GM19463 (cell line): ENCODE results near the gene SFTPB.
"Not testable (repeated sequence)": the region's sequence is repeated elsewhere in the genome, so short reads cannot be mapped to it uniquely, and the experiment has no call there.

Experiments
- ATAC-seq: cut with Tn5 transposase; IDR thresholded peaks from one replicate; pipeline ENCODE4 v1.9.1; 2021; ENCODE audit warnings: mild to moderate bottlenecking, moderate library complexity; ENCODE audit not compliant: unreplicated experiment

SFTPB gene

GRCh38 chr2:85678794-85679672 is 11.0 kb upstream of the SFTPB start:
- peak; percentile 83 for ATAC-seq

DNA sequence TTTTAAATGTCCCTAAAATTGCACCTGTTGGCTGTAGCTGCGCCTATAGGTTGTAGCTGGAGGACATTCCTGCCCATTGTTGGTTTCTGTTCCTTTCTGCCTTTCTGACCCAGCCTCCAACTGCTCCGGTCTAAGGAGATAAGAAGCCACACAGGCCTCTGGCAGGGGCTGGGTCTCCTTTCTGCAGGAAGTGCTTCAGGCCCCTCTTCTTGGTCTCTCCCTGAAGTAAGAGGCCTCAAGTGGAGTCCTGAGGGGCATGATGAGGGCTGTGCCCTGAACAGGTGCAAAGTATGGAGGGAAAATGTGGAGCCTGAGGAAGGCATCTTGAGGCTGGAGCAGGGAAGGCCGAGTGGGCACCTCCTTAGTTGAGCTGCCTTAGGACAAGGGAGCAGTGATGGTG is 10.4 kb upstream of the SFTPB start:
- no peak for ATAC-seq

GRCh38 chr2:85675866-85676548 is 8.0 kb upstream of the SFTPB start:
- no peak for ATAC-seq

DNA sequence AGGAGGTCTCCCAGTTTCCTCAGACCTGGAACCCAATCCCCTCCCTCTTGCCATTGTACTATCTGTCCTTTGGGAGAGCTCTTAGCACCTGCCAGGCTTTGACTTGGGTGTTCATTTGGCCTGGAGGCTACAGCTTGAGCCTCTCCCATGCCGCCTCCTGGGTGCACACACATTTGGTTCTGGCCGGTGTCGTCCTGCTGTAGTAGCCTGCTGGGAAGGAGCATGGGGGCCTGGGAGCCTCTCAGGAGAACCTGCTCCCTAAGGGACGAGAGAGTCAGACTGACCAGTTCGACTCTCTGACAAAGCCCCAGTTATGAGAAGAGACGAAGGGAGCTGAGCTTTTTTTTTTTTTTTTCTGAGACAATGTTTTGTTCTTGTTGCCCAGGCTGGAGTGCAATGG is 7.4 kb upstream of the SFTPB start:
- no peak for ATAC-seq

GRCh38 chr2:85674417-85674816 is 6.4 kb upstream of the SFTPB start:
- no peak for ATAC-seq

GRCh38 chr2:85673716-85674375 is 5.8 kb upstream of the SFTPB start:
- ATAC-seq, result no peak

- no peak for ATAC-seq
Measured at GRCh38 chr2:85672456-85672855, 4.5 kb upstream of the SFTPB start.

- not testable (repeated sequence) for ATAC-seq
Measured at GRCh38 chr2:85670416-85670815, 2.4 kb upstream of the SFTPB start.

DNA sequence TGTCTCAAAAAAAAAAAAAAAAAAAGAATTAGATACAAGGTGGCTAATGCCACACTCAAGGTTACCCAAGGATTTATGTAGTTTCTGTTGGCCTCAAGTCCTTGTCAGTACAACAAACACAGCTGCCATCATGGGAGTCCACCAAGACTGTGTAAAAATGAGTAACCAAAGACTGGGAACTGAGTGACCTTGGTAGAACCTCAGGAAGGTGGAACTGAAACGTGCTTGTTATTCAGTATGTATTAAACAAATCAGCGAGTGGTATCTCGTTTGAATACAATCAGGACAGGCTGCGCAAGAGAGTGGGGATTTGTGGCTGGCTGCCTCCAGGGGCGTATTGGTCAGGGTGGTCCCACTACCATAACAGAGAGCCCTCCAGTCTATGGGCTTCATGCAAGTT is 1.6 kb upstream of the SFTPB start:
- ATAC-seq, result peak; percentile 90

DNA sequence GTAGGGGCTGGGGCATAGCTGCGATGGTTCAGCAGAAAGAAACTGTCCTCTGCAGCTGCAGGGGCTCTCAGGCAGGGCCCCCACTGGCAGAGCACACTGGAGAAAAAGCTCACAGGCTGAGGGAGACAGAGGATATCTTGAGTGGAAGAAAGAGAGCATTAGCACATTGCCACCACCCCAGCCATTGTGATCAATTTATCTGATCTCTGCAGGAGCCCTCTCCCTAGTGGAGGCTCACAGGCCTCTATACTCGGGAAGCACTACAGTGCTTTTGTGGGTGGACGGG is 801 bp upstream of the SFTPB start:
- ATAC-seq, result no peak

DNA sequence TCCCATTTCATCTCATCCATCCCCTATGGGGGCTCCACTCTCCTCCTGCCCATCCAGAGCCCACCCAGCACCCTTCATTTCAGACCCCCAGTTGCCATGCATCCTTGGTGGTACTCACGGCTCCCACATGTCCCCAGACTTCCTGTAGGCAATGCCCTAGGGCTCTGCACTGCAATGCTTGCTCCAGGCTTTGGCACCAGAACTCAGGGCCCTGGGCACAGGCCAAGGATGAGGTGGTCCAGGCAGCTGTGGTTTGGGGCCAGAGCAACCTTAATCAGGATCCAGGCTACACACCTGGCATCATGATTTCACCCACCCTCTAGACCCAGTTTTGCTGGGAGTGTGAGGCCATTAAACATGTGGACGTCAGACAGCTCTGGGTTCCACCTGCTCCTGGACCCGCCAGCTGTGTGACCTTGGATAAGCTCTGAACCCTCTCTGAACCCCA is 414 bp downstream of the SFTPB start:
- ATAC-seq, result no peak

GRCh38 chr2:85666435-85667316 is 1.3 kb downstream of the SFTPB start:
- no peak for ATAC-seq

DNA sequence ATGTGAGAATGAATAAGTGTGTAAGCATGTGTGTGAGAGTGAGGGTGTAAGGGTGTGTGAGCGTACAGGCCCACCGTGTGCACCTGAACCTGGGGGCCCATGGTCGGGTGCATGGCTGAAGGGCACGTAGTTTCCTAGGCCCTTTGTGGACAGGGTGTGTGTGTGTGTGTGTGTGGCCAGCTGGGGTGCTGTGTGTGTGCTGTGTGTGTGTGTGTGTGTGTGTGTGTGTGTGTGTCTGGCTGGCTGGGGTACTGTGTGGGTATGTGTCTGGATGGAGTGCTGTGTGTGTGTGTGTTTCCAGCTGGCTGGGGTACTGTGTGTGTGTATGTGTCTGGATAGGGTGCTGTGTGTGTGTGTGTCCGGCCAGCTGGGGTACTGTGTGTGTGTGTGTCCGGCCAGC is 2.0 kb downstream of the SFTPB start:
- no peak for ATAC-seq

- no peak for ATAC-seq
Measured at GRCh38 chr2:85665264-85665937, 2.6 kb downstream of the SFTPB start.

- no peak for ATAC-seq
Measured at GRCh38 chr2:85663594-85664565, 4.1 kb downstream of the SFTPB start.

- ATAC-seq, result no peak
Measured at GRCh38 chr2:85662899-85663593, 5.0 kb downstream of the SFTPB start.

DNA sequence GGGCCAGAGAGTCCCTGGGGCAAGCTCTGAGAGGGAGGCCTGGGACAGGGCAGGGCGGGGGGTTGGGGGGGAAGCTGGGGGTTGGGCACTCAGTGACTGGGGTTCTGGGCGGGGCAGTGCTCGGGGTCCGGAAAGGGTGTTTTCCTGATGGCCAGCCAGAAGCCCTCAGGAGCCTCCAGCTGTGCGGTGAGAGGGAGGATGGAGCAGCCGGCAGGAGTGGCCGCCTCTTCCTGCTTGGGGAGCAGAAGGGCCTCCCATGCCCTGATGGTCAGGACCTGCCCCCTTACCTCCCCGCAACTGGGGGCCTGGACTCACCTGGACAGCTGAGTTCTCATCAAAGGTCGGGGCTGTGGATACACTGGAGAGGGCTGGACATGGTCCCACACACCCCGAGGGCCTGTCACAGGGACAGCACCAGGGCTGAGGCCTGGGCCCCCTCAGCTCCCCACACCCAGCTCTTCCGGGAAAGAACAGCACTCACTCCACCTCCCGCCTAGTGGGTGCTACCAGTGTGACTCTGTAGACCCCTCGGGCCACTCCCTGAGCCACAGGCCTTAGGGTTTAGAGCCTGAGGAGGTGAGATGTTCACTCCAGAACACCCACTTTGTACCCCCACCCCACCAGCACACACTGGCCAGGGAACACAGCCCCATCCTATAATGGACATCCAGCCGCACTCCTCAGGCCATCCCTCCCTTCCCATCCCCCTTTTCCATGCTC is 6.7 kb downstream of the SFTPB start:
- no peak for ATAC-seq

- ATAC-seq, result no peak
Measured at GRCh38 chr2:85660725-85661124, 7.3 kb downstream of the SFTPB start.
